ENCODE measurements around the gene ATP2A3.

Gene ATP2A3

DNA sequence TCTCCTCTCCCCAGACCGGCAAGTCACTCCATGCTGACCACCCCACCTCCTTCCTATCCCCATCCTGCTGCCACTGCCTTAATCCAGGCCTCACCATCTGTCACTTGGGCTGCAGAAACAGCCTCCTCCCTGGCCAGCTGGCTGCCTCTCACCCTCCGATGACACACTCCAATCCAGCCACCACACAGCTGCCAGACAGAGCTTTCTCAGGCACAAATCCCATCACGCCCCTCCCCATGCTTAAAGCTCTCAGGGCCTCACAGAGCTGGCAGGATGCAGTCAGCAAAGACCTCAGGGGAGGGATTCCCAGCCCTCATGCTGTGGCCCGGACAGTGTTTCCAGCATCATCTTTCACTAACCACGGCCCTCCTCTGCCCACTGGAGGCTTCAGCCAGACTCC lies 85.1 kb downstream of the ATP2A3 start:
- FAIRE-seq (no peak), DNase-seq (ENCODE audit: insufficient read length, low spot score) (no peak)
- TF ChIP-seq POLR2A (IDR thresholded peaks at IDR 0.05; ENCODE audit: low read depth, low read length) = no peak

DNA sequence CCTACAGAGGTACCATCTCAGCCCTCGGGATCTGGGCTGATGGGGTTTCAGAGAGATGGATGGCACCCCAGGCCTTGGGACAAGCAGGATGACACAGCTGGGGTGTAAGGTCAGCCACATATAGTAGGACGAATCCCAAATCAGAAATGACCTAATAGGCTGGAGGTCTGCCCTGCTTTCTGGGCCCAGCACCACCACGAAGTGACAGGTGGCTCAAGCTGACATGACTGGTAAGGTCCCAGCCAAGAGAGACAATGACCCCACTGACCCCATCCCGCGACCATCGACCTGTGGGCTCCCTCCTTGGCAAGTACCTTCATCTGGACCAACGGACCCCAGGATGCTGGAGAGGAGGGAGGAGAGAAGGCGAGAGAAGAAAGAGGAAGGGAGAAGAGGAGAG lies 87.0 kb downstream of the ATP2A3 start:
- DNase-seq (ENCODE audit: insufficient read length, low spot score) (no peak), FAIRE-seq (no peak)

DNA sequence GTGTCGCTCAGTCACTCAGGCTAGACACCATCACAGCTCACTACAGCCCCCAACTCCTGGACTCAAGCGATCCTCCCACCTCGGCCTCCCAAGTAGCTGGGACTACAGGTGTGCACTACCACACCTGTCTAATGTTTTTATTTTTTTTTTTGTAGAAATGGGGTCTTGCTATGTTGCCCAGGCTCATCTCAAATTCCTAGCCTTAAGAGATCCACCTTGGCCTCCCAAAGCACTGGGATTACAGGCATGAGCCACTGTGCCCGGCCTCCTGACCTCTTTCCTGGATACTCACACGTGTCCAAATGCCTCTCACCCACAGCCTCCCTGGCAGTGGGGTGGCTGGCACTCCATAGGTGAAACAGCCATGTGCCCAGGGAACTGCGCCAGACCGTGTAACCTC lies 88.9 kb downstream of the ATP2A3 start:
- FAIRE-seq (no peak), DNase-seq (ENCODE audit: insufficient read length, low spot score) (no peak)
- TF ChIP-seq POLR2A (IDR thresholded peaks at IDR 0.05; ENCODE audit: low read depth, low read length) = no peak

More for the DNA sequence above, 87.0 kb downstream of the ATP2A3 start:
- no peak for TF ChIP-seq POLR2A (IDR thresholded peaks at IDR 0.05; ENCODE audit: low read depth, low read length)

Measured in H54 (cell line).